Measurements from ENCODE around the gene ASAP2. TPM values are rescaled to one million over a fixed set of nuclear protein-coding genes. Genes with fewer than 3 reads are reported as not detected.

ASAP2 gene
- total and polyA plus RNA-seq, 4 experiments from 2014 or later: not detected

- intact Hi-C loops (cut with micrococcal nuclease): no loop called here
- Mint-ChIP-seq H3K4me1 (no peaks in the 10 kb centered on the region), H3K9me3 (no peaks in the 10 kb centered on the region), H3K27ac (no peak overlapping the region), H3K4me3 (no peak overlapping the region), H3K36me3 (no peaks in the 10 kb centered on the region), H3K27me3 (peaks cover 9 to 15% of the 10 kb centered on the region in 2 donors)
- Histone ChIP-seq H3K36me3 (ENCODE audit: insufficient read depth, low read length) (no peaks in the 10 kb centered on the region), H3K27me3 (ENCODE audit: insufficient read depth, low read length) (no peaks in the 10 kb centered on the region), H3K27ac (ENCODE audit: low read depth, low read length) (no peak overlapping the region), H3K9me3 (ENCODE audit: control insufficient read depth in 1 of 2, low read length in 2 of 2) (no peaks in the 10 kb centered on the region), H3K4me1 (ENCODE audit: insufficient read depth, low read length) (no peaks in the 10 kb centered on the region), H3K4me3 (ENCODE audit: low read length in 2 of 2) (no peak overlapping the region)
- CTCF ChIA-PET (ENCODE audit: partially characterized antibody): no interaction called here
- no peak for DNase-seq
- POLR2A ChIA-PET (ENCODE audit: partially characterized antibody): no interaction called here
These were observed 75.8 kb downstream of the ASAP2 start for GRCh38 chr2:9282128-9283112.

GRCh38 chr2:9284521-9285297, 78.1 kb downstream of the ASAP2 start:
- CTCF ChIA-PET (ENCODE audit: partially characterized antibody): no interaction called here
- Histone ChIP-seq H3K4me3 (ENCODE audit: low read length in 2 of 2) (no peak overlapping the region), H3K27me3 (ENCODE audit: insufficient read depth, low read length) (no peaks in the 10 kb centered on the region), H3K4me1 (ENCODE audit: insufficient read depth, low read length) (no peaks in the 10 kb centered on the region), H3K36me3 (ENCODE audit: insufficient read depth, low read length) (no peaks in the 10 kb centered on the region), H3K9me3 (ENCODE audit: control insufficient read depth in 1 of 2, low read length in 2 of 2) (no peaks in the 10 kb centered on the region), H3K27ac (ENCODE audit: low read depth, low read length) (no peak overlapping the region)
- no peaks in the 10 kb centered on the region for H3K4me1 Mint-ChIP-seq
- no peak overlapping the region for H3K27ac Mint-ChIP-seq
- no peaks in the 10 kb centered on the region for H3K9me3 Mint-ChIP-seq
- H3K36me3 Mint-ChIP-seq: no peaks in the 10 kb centered on the region
- DNase-seq: no peak
- POLR2A ChIA-PET (ENCODE audit: partially characterized antibody): no interaction called here
- intact Hi-C loops (cut with micrococcal nuclease): no loop called here
- peaks cover 6 to 14% of the 10 kb centered on the region in 2 donors for H3K27me3 Mint-ChIP-seq
- H3K4me3 Mint-ChIP-seq: no peak overlapping the region

DNA sequence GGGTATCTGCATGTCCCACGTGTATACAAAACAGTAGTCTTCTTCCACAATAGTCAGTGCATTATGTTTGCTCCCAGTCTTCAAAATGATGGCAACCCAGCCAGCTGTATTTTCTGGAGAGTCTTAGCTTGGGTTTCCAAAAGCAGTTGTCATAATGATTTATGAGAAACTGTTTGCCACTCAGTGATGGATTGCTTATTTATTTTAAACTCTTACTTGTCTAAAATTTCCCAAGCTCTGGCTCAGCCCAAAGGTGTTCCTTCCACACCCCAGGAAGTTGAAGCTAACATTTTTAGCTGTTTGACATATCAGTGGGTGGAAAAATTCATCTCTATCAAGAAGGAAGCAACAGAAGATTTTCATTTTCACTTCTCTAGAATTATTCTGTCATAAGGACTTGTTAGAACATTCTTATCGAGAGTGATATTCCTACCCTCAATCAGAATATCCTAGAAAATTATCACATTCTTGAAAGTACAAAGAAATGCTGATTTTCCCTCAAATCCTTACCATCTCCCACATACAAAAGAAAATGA, 78.8 kb downstream of the ASAP2 start:
- Histone ChIP-seq H3K36me3 (ENCODE audit: insufficient read depth, low read length) (no peaks in the 10 kb centered on the region), H3K4me3 (ENCODE audit: low read length in 2 of 2) (no peak overlapping the region), H3K27ac (ENCODE audit: low read depth, low read length) (no peak overlapping the region), H3K4me1 (ENCODE audit: insufficient read depth, low read length) (no peaks in the 10 kb centered on the region), H3K27me3 (ENCODE audit: insufficient read depth, low read length) (no peaks in the 10 kb centered on the region), H3K9me3 (ENCODE audit: control insufficient read depth in 1 of 2, low read length in 2 of 2) (no peaks in the 10 kb centered on the region)
- ChIA-PET CTCF (ENCODE audit: partially characterized antibody) (no interaction called here), POLR2A (ENCODE audit: partially characterized antibody) (no interaction called here)
- intact Hi-C loops (cut with micrococcal nuclease): no loop called here
- no peak overlapping the region for H3K4me3 Mint-ChIP-seq
- no peaks in the 10 kb centered on the region for H3K9me3 Mint-ChIP-seq
- H3K27ac Mint-ChIP-seq: no peak overlapping the region
- no peaks in the 10 kb centered on the region for H3K4me1 Mint-ChIP-seq
- H3K27me3 Mint-ChIP-seq: peaks cover 6 to 14% of the 10 kb centered on the region in 2 donors
- DNase-seq: no peak
- H3K36me3 Mint-ChIP-seq: no peaks in the 10 kb centered on the region

DNA sequence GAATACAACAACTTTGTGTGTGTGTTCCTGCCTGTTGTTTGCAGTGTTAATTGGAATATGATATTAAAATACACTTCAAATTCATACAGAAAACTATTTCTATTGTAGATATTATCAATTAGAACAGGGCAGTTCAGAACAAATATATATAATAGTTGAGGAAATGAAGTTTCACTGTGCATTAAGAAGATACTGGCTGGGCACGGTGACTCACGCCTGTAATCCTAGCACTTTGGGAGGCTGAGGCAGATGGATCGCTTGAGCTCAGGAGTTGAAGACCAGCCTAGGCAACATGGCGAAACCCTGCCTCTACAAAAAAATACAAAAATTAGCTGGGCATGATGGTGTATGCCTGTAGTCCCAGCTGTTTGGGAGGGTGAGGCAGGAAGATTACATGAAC, 79.3 kb downstream of the ASAP2 start:
- DNase-seq: no peak
- no peaks in the 10 kb centered on the region for H3K36me3 ChIP-seq (ENCODE audit: insufficient read depth, low read length)
- no peaks in the 10 kb centered on the region for H3K36me3 Mint-ChIP-seq
- no peaks in the 10 kb centered on the region for H3K9me3 ChIP-seq (ENCODE audit: control insufficient read depth in 1 of 2, low read length in 2 of 2)
- no peak overlapping the region for H3K27ac Mint-ChIP-seq
- peaks cover 6 to 14% of the 10 kb centered on the region in 2 donors for H3K27me3 Mint-ChIP-seq
- intact Hi-C loops (cut with micrococcal nuclease): no loop called here
- POLR2A ChIA-PET (ENCODE audit: partially characterized antibody): no interaction called here
- no peaks in the 10 kb centered on the region for H3K4me1 ChIP-seq (ENCODE audit: insufficient read depth, low read length)
- H3K27me3 ChIP-seq (ENCODE audit: insufficient read depth, low read length): no peaks in the 10 kb centered on the region
- CTCF ChIA-PET (ENCODE audit: partially characterized antibody): no interaction called here
- H3K4me1 Mint-ChIP-seq: no peaks in the 10 kb centered on the region
- H3K4me3 Mint-ChIP-seq: no peak overlapping the region
- H3K9me3 Mint-ChIP-seq: no peaks in the 10 kb centered on the region
- no peak overlapping the region for H3K4me3 ChIP-seq (ENCODE audit: low read length in 2 of 2)
- H3K27ac ChIP-seq (ENCODE audit: low read depth, low read length): no peak overlapping the region

DNA sequence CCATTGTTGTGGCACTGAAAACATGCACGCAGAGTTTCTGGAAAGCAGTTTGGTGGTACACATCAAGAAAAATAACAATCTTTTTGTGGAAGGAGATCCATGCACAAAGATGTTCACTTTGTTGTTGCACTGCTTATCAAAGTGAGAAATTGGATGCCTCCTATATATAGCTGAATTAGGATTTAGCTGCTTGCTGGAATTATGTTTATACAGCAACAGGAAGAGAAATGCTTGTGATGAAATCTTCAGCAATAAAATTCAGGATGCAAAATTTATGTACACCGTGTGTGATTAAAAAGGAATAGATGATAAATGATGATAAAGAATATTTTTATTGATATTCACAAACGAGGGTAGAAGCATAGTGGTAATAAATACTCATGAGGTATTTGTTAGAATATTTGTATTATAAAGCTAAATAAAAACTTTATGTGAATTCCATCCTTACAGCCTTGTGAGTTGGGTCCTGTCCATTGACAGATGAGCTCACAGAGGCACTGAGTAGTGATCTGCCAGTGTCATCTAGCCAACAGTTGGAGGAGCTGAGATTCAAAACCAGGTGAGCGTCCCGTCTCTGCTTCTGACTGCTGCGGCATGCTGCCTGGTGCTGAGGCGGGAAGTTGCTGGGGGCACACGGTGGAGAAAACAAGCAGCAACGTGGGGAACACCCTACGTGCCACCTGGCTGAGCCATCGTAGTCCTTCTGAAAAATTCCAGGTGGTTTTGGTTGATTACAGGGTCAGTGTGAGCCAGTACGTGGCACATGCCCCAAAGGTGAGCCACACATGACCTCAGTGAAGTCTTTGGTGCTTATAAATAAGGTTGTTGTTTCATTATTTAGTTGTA, 80.2 kb downstream of the ASAP2 start:
- H3K36me3 Mint-ChIP-seq: no peaks in the 10 kb centered on the region
- H3K4me1 ChIP-seq (ENCODE audit: insufficient read depth, low read length): no peaks in the 10 kb centered on the region
- H3K27me3 Mint-ChIP-seq: peaks cover 6 to 21% of the 10 kb centered on the region in 2 donors
- no peaks in the 10 kb centered on the region for H3K27me3 ChIP-seq (ENCODE audit: insufficient read depth, low read length)
- H3K27ac Mint-ChIP-seq: no peak overlapping the region
- intact Hi-C loops (cut with micrococcal nuclease): no loop called here
- H3K9me3 Mint-ChIP-seq: no peaks in the 10 kb centered on the region
- H3K9me3 ChIP-seq (ENCODE audit: control insufficient read depth in 1 of 2, low read length in 2 of 2): no peaks in the 10 kb centered on the region
- POLR2A ChIA-PET (ENCODE audit: partially characterized antibody): no interaction called here
- no peak overlapping the region for H3K4me3 Mint-ChIP-seq
- H3K36me3 ChIP-seq (ENCODE audit: insufficient read depth, low read length): no peaks in the 10 kb centered on the region
- no peaks in the 10 kb centered on the region for H3K4me1 Mint-ChIP-seq
- no peak for DNase-seq
- no peak overlapping the region for H3K27ac ChIP-seq (ENCODE audit: low read depth, low read length)
- no peak overlapping the region for H3K4me3 ChIP-seq (ENCODE audit: low read length in 2 of 2)
- CTCF ChIA-PET (ENCODE audit: partially characterized antibody): no interaction called here

- H3K9me3 ChIP-seq (ENCODE audit: control insufficient read depth in 1 of 2, low read length in 2 of 2): no peaks in the 10 kb centered on the region
- Mint-ChIP-seq H3K9me3 (no peaks in the 10 kb centered on the region), H3K4me1 (no peaks in the 10 kb centered on the region), H3K27me3 (peaks cover 7 to 21% of the 10 kb centered on the region in 2 donors), H3K4me3 (no peak overlapping the region), H3K36me3 (no peaks in the 10 kb centered on the region), H3K27ac (no peak overlapping the region)
- no peak for DNase-seq
- no peaks in the 10 kb centered on the region for H3K36me3 ChIP-seq (ENCODE audit: insufficient read depth, low read length)
- no peak overlapping the region for H3K4me3 ChIP-seq (ENCODE audit: low read length in 2 of 2)
- ChIA-PET CTCF (ENCODE audit: partially characterized antibody) (no interaction called here), POLR2A (ENCODE audit: partially characterized antibody) (no interaction called here)
- no peak overlapping the region for H3K27ac ChIP-seq (ENCODE audit: low read depth, low read length)
- no peaks in the 10 kb centered on the region for H3K27me3 ChIP-seq (ENCODE audit: insufficient read depth, low read length)
- H3K4me1 ChIP-seq (ENCODE audit: insufficient read depth, low read length): no peaks in the 10 kb centered on the region
- intact Hi-C loops (cut with micrococcal nuclease): no loop called here
These were observed 80.9 kb downstream of the ASAP2 start for GRCh38 chr2:9287400-9288045.

Data from CD4-positive, alpha-beta memory T cell (primary cell).